Stimulated activated CD4-positive, alpha-beta T cell treated with anti-CD3 and anti-CD28 coated beads, Interleukin-12 subunit alpha, Interleukin-12 subunit beta, amount 100 ng/mL, for 4 hours (primary cell): Measurements from ENCODE around the gene PLEKHA4.
"Not testable (repeated sequence)": the region's sequence is repeated elsewhere in the genome, so short reads cannot be mapped to it uniquely, and the experiment has no call there.

Experiments used
- DNase-seq: peaks from one replicate; pipeline ENCODE4 v3.0.0-alpha.2; 2020

Gene PLEKHA4, protein sequence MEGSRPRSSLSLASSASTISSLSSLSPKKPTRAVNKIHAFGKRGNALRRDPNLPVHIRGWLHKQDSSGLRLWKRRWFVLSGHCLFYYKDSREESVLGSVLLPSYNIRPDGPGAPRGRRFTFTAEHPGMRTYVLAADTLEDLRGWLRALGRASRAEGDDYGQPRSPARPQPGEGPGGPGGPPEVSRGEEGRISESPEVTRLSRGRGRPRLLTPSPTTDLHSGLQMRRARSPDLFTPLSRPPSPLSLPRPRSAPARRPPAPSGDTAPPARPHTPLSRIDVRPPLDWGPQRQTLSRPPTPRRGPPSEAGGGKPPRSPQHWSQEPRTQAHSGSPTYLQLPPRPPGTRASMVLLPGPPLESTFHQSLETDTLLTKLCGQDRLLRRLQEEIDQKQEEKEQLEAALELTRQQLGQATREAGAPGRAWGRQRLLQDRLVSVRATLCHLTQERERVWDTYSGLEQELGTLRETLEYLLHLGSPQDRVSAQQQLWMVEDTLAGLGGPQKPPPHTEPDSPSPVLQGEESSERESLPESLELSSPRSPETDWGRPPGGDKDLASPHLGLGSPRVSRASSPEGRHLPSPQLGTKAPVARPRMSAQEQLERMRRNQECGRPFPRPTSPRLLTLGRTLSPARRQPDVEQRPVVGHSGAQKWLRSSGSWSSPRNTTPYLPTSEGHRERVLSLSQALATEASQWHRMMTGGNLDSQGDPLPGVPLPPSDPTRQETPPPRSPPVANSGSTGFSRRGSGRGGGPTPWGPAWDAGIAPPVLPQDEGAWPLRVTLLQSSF

DNA sequence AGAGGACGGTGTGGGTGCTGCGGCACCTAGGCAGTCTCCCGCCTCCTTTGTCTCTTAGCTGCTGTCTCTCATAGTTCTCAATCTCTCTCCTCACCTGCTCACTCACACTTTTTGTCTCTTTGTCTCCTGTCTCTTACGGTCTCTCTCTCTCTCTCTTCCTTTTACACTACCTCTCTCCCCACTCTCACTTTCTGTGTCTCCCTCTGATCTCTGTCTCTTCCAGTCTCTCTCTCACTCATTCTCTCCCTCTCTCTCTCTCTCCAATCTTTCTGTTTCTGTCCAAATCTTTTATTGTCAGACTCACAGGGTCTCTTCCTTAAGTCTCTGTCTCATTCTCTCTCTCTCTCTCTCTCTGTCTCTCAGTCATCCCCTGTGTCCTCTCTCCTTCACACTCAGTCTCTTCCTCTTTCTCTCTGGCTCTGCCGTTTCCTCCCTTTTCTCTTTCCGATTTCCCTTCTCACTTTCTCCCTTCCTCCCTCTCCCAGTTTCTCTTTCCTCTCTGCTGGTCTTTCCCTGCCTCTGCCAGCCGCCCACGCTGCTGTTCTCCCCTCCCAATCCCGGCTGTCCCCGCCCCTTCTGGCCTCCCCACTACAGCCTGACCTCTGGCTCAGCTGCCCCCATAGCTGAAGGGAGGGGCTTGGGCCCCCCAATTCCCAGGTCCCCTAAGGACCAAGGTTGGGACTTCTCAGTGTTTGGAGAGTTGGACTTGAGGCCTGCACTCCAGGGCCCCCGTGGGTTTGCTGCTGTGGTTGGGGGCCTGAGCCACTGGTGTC lies at the start of gene PLEKHA4:
Gene PLEKHA4 (minus strand): TSS at position 504 of the 773 bp plus-strand sequence. CDS start 997 bp downstream, outside the sequence.
- DNase-seq, result no peak

DNA sequence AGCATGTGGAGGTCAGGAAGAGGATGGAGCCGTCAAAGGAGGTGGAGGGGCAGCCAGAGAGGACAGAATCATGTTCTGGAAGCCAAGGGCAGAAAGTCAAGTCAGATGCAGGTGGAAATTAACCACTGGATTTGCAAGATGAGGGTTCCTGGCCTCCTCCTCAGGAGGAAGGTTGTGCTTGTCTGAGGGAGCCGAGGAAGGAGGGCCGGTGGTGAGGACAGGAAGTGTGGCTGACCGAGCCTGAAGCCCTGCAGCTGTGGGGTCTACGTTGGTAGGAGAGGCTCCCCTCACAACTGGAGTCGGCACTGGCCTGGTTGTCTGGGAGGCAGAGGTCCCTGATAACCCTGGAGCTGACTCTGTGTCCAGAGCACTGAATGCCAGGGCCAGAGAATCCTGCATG lies 49.7 kb upstream of the PLEKHA4 start:
- DNase-seq, result no peak

DNA sequence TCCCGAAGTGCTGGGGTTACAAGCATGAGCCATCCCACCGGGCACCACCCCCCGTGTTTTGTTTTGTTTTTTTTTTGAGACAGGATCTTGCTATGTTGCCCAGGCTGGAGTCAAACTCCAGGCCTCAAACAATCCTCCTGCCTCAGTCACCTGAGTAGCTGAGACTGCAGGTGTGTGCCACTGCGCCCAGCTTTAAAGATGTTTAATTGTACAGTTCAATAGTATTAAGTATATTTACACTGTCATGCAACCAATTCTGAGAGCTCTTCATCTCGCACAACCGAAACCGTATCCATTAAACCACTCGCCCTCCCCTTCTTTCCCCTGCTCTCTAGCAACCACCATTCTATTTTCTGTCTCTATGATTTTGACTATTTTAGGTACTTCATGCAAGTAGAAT lies 47.3 kb upstream of the PLEKHA4 start:
- DNase-seq, result no peak

DNA sequence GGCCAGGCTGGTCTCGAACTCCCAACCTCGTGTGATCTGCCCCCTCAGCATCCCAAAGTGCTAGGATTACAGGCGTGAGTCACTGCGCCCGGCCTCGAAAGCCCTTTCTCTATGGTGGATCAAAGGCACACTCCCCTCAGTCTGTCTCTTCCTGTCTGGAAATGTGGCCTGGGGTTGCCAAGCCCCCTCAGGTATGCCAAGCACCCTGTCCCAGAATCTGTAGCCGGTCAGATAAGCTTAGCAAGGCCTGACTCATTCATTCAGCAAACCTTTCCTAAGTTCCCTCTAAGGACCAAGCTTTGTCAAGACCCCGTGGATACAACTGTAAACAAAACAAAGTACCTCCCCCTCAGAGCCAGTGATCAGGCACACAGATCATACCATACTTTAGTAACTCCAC lies 45.8 kb upstream of the PLEKHA4 start:
- DNase-seq, result no peak

DNA sequence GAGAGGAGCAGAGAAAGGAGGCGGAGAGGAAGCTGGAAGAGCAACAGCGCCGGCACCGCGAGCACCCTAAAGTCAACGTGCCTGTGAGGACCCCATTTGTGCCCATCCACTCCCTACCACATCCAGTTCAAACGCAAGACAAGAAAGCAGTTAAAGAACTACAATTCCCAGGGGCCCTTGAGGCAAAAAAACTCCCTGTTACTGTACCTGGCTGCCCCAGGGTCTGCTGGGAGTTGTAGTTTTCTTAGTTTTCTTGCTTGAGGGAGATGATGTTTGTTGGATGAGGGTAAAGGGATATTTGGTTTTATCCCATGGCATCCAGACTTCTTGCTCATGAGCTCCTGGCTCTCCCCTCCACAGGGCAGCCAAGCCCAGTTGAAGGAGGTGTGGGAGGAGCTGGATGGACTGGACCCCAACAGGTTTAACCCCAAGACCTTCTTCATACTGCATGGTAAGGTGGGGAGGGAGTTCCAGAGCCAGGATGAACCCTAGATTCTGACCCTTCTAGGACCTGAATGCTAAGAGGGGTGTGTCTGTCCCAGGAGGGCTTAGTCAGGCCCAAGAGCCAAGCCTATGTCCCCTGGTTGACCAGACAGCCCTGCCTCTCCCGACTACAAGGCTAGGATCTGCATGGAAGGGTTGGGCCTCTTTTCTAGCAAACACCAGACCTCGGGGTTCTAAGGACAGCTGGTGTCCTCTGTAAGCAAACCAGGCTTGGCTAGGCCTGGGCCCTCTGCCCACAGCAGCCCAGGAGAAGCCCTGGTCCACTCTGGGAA lies 44.9 kb upstream of the PLEKHA4 start:
- DNase-seq, result no peak

DNA sequence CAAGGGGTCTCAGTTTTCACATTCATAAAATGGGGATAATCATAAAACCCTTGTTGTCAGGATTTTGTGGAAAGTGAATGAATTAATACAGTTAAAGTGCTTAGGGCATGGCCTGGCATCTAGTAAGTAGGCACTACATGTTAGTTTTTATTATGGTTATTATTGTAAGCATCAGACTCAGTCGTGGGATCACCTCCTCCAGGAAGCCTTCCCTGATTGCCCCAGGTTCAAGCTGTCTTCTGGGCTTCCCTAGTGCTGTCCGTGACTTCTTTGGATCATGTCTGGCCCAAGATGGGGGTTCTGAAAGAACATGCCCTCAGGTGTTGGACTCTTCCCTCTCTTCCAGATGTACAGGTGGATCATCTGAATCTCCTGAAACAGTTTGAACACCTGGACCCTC lies 42.4 kb upstream of the PLEKHA4 start:
- DNase-seq, result no peak

DNA sequence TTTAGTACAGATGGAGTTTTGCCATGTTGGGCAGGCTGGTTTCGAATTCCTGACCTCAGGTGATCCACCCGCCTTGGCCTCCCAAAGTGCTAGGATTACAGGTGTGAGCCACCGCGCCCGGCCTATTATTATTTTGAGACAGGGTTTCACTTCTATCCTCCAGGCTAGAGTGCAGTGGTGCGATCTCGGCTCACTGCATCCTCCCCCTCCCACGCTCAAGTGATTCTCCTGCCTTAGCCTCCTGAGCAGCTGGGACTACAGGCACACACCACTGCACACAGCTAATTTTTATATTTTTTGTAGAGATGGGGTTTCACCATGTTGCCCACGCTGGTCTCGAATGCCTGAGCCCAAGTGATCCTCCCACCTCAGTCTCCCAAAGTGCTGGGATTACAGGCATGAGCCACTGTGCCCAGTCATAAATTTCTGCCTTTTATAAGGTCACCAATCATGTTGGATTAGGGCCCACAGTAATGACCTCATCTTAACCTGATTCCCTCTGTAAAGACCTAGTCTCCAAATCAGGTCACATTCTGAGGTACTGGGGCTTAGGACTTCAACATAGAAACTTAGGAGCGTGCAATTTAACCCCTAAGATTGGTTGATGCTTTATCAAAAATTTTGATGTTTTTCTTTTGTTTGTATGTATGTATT lies 41.1 kb upstream of the PLEKHA4 start:
- not testable (repeated sequence) for DNase-seq

DNA sequence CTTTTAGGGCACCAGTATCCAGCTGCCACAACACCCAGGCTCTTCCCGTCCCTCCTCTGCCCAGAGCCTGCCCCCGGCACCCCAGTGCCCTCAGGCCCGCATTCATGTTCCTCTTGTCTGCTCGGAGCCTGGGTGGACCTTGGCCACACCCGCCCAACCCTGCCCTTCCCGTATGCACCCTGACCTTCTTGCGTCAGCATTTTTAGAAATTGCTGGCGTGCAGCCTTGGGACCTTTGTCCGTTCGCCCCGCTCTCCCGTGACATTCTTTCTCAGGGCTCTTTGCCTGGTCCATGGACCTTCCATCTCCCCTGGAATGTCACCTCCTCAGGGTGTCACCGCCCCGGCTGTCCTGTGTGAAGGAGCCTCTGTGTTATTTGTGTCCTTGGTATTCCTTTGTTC lies 39.3 kb upstream of the PLEKHA4 start:
- DNase-seq, result no peak

DNA sequence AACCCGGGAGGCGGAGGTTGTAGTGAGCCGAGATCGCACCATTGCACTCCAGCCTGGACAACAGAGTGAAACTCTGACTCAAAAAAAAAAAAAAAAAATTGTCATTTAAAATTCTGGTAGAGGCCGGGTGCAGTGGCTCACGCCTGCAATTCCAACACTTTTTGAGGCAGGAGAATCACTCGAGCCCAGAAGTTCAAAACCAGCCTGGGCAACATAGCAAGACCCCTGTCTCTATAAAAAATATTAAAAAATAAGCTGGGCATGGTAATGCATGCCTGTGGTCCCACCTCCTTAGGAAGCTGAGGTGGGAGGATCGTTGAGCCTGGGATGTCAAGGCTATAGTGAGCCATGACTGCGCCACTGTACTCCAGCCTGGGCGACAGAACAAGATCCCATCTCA lies 37.9 kb upstream of the PLEKHA4 start:
- no peak for DNase-seq

DNA sequence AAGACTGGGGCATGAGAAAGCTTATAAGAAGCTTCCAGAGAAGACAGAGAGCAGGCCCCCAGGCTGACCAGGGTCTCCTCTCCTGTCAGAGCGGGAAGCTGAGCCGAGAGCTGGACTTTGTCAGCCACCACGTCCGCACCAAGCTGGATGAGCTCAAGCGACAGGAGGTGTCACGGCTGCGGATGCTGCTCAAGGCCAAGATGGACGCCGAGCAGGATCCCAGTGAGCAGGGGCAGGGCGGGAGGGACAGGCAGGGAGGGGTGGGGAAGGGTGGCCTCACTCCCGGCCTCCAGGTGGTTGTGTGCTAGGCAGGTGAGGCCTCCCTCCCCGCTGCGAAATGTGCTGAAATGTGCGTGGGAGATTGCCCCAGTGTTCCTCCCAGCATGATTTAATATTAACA lies 37.2 kb upstream of the PLEKHA4 start:
- no peak for DNase-seq

DNA sequence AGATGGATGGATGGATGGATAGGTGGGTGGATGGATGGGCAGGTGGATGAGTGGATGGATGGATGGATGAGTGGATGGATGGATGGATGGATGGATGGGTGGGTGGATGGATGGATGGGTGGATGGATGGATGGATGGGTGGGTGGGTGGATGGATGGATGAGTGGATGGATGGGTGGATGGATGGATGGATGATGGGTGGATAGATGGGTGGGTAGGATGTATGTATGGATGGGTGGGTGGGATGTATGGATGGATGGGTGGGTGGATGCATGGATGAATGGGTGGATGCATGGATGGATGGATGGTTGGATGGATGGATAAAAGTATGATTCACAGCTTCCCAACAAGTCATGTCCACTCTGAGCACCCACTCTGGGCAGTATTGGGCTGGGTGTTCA lies 35.4 kb upstream of the PLEKHA4 start:
- not testable (repeated sequence) for DNase-seq

DNA sequence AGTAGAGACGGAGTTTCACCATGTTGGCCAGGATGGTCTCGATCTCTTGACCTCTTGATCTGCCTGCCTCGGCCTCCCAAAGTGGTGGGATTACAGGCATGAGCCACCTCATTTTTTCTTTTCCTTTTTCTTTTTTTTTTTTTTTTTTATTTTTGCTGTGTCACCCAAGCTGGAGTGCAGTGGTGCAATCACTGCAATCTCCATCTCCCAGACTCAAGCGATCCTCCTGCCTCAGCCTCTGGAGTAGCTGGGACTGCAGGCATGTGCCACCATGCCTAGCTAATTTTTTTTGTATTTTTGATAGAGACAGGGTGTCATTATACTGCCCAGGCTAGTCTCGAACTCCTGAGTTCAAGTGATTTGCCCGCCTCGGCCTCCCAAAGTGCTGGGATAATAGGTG lies 33.9 kb upstream of the PLEKHA4 start:
- not testable (repeated sequence) for DNase-seq

DNA sequence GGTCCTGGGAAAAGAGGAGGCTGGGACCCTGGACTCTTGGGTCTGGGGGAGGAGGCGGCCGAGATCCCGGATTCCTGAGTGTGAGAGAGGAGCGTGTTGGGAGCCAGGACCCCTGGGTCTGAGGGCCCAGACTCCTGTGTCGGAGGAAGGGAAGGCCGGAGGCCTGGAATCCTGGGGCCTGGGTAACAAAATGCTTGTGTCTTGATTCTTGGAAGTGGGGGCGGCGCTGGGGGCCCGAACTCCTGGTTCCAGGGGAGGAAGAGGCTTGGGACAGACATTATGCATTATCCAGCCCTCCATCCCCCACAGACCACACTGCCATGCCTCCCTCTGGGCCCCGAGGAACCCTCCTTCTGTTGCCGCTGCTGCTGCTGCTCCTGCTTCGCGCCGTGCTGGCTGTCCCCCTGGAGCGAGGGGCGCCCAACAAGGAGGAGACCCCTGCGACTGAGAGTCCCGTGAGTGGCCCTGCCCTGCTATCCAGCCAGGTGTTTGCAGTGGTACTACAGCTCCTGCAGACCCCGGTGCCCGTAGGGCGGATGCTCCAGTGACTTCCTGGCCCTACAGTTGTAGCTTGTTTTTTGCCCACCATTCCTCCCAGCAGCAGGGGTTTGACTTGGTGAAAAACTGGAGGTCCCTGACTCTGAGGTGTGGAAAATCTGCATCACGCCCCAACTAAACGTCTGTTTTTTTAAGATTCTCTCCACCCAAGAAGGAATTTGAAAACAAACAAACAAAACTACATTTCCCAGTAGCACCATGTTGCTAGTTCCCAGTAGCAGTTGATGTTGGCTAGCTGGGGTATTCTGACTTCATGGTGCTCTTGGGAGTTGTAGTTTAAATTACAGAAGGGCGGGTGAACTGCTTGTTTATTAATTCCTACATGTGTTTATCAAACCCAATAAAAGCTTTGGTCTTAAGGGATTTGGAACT lies 32.3 kb upstream of the PLEKHA4 start:
- no peak for DNase-seq

DNA sequence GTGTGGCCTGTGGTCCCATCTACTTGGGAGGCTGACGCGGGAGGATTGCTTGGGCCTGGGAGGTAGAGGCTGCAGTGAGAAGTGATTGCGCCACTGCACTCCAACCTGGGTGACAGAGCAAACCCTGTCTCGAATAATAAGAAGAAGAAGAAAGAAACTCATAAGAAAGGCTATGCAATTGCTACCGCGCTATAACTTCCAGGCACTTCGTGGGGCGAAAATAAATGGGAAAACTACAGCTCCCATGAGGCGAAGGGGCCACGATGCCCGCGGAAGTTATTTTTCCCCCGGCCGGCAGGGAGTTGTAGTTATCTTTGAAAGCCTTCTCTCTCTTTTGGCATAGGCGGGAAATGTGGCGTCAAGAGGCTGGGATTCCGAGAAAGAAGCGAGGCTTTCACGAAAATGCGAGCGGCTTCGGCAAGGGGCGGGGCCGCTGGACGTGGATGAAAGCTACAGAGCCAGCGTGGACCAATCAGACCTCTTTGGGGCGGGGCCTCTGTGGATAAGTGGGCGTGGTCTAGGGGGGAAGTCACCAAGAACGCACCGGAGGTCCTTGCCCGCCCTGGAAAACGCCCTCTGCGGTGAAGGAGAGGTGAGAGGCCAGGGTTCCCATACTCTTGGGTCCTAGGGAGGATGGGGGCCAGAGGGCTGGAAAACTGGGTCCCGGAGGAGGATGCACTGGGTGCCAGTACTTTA lies 31.5 kb upstream of the PLEKHA4 start, which contains the start of gene NUCB1:
Gene NUCB1 (plus strand): TSS at position 532 of the 696 bp plus-strand sequence. CDS start 485 bp downstream, outside the sequence.
- peak; percentile 99 for DNase-seq

DNA sequence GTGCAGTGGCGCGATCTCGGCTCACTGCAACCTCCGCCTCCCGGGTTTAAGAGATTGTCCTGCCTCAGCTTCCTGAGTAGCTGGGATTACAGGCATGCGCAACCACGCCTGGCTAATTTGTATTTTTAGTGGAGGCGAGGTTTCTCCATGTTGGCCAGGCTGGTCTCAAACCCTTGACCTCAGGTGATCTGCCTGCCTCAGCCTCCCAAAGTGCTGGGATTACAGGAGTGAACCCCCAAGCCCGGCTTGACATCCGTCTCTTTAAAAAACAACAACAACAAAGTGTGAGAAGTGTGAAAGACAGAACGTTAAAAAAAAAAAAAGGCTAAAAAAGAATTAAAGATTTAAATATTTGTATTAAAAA lies 31.0 kb upstream of the PLEKHA4 start:
- DNase-seq, result not testable (repeated sequence)

DNA sequence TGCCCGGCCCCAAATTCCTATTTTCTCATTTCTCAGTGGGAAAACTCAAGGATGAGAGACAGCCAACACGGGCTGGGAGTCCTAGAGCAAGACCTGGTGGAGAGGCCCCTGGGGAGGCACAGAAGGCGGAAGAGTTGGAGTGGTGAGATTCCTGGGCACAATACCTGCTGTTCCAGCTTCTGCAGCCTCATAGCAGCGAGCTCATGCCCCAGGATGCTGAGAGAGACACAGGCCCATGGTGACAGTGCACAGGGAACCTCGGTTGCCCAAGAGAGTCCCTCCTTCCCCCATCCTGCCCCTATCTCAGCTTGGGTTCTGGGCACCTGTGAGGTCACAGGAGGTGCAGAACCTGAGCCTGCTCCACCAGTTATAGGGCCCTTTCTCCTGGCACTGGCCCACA lies 28.8 kb upstream of the PLEKHA4 start:
- DNase-seq, result no peak

DNA sequence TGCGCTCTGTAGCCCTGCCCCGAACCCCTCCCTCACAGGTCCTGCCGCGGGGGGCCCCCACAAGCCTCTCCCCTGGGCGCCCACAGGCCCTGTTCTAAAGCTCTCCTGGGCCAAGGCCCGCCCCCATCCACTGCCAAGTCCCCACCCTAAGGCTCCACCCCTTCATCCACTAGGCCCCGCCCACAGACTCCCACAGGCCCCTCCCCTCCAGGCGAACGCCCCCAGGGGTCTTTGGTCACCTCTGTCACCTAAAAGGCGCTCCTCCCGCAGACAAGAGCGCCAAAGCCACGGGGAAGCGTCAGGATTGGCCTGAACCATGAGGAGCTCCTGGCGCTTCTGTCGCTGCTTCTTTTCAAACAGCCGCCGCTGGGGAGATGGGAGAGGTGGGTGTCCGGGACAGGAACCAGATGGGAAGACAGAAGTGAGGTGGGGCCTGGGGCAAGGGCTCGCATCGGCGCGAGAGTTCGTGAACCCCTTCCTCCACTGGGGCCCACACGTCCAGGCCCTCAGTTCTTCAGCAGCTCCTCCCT lies 27.8 kb upstream of the PLEKHA4 start:
- peak; percentile 49 for DNase-seq

DNA sequence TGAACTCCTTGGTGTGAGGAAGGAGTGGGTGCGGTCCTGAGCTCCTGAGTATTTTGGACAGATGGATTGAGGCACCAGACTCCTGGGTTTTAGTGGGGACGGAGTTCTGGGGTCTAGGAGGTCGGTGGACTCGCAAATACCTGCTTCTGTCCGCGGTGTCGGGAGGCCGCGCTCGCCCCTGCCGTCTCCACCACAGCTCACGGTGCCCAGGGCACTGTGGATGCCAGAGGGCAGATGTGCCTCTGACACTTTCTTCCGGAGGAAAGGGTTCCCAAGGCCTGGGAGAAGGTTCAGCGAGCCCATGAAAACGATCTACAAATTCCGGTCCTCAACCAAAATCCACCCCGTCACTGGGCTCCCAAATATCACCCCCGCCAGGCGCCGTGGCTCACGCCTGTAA lies 26.8 kb upstream of the PLEKHA4 start:
- no peak for DNase-seq

DNA sequence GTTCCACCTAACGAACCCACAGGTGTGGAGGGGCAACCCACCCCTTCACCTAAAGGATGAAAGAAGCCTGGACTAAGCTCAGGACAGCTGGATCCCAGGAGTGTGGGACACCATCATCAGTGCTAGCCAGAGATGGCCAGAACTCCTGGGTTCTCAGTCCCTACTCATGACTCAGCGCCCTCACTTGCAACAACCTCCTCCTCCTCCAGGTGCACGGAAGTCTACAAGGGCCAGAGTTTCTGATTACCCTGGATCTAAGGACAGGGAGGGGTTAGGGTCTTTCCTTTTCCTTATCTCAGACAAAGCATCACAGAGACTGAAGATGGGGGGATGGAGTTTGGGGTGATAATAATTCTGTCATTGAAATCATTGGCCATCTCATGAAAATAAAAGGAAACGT lies 22.1 kb upstream of the PLEKHA4 start:
- no peak for DNase-seq

DNA sequence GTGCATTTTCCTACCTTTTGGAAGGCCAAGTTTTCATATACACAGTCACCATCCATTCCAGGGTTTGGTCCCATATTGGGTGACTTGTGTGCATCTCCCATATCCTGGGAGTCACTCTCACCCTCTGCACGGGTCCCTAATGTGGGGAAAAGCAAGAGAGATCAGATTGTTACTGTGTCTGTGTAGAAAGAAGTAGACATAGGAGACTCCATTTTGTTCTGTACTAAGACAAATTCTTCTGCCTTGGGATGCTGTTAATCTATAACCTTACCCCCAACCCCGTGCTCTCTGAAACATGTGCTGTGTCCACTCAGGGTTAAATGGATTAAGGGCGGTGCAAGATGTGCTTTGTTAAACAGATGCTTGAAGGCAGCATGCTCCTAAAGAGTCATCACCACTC lies 21.1 kb upstream of the PLEKHA4 start:
- DNase-seq, result not testable (repeated sequence)
